Cortex of kidney (tissue), 1 donor: ENCODE data around the gene ADAMTSL1.
"Not testable (repeated sequence)": the region's sequence is repeated elsewhere in the genome, so short reads cannot be mapped to it uniquely, and the experiment has no call there.

Experiments used
- DNase-seq: peaks from one replicate; lab custom pipeline; 2025; lab: John Stamatoyannopoulos, UW

The ADAMTSL1 gene

DNA sequence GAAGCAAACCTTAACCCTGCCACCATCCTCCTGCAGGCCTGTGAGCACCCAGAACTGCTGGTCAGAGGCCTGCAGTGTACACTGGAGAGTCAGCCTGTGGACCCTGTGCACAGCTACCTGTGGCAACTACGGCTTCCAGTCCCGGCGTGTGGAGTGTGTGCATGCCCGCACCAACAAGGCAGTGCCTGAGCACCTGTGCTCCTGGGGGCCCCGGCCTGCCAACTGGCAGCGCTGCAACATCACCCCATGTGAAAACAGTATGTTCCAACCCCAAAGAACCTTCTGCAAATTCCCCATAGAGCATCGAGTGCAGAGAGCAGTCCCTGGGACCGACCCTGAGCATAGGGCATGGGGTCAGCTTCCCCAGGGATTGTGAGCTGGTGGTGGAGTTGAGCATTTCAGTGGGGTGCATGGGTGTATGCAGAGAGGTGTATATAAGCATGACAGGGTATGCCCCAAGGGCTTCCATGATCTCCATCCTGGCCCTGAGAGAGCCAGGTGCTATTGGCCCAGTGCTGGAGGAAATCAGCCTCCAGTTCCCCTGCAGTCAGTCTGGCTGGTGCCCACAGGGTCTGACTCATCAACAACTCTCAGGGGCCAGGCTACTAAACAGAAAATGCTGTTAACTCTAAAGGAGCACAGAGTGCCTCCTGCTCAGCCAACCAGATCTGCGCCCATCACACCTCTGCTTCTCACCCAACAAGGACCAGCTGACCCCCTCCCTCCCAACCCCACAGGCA, 432.9 kb downstream of the ADAMTSL1 start:
- DNase-seq = no peak

DNA sequence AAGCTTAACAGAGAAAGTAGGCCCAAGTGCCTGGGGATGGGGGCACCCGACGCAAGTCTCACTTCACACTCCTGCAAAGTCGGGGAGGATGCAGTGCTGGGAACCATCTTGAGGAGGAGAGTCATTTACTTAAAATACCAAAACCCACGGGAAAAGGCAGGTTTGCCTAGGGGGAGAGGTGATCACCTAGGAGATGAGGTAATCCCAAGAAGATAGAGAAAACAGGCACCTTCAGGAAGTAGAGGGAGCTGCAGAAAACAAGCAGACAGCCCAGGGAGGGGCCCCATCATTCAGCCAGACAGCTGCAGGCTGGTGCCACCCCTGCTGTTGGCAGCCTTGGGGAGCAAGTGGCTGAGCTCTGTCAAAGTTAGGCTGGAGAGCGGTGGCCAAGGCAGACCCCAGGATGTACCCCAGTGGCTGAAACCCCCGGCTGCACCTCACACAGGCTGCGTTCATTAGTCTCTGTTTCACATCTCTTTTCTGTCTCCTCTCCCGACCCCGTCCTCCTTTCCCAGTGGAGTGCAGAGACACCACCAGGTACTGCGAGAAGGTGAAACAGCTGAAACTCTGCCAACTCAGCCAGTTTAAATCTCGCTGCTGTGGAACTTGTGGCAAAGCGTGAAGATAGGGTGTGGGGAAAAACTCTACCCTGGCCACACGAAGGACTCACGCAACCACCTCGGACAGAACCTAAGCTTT, 434.1 kb downstream of the ADAMTSL1 start:
- DNase-seq = no peak

DNA sequence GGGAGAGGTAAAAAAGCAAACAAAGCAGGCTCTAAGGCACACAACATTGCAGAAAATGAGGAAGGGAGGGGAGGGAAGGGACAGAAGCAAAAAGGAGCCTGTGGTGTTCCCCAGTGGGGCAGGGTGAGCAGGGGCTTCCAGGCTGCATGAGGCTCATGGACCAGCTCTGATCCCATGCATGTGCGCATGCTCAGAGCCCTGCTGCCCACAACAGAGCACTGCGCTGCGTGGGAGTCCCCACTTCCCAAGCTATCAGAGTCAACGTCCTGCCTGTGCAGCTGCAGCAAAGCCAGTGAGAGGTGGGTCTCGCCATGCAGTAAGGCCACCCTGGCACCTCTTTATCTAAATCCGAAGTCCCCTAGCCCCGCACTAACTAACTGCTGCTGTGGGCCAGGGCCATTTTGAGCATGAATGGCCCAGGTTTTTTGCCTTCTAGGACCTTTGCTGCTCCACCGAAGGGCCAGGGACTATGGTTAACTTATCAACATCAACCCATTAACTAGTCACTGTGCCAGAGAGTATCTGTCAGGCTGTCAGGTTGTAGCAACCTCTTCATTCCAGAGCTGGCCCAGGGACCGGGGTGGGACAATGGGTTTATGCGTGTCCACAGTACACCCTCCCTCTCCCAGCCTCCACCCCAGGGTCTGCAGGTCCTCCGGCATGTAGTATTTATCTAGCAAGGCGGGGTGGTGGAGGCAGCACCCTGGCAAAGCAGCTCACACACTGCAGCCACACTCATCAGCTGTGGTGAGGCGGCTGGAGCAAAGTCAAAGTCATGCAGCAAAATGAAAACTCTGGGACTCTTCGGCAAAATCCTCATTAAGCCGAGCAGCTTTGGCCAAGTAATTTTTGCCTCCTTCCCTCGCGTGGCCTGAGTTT, 435.4 kb downstream of the ADAMTSL1 start:
- no peak for DNase-seq

DNA sequence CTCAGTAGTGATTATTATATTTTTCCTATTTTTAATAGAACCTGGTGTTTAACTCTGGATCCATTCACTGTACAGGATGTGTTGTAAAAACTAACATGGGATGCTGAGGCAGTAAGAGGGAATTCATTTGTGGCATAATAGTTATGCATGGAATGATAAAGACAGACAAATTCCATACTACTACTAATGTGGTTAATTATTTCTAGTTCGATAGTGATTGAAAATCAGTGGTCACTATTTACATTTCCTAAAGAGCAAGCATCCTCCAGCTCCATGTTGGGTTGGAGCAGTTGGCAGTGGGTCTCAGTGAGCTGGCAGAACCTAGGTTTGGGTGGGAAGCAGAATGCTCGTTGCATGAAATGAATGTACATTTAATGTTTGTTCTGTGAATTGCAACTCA, 436.5 kb downstream of the ADAMTSL1 start:
- no peak for DNase-seq

DNA sequence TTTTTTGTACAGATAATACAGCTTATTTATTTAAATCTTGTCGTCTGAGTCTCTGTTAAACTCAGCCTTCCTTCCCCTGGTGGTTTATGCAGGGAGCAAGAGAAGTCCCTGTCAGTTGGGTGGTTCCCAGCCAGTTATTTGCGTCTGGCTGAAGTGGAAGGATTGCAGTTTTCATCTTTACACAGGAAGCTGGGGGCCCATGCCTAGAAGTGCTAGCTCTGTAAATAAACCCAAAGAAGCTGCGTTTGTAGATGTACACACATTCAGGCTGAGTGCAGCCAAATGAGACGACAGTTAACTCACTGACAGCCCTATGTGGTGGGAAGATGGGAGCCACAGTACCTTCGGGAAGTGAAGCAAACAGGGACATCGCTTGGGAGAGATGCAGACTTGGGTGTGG, 437.0 kb downstream of the ADAMTSL1 start:
- DNase-seq = no peak

DNA sequence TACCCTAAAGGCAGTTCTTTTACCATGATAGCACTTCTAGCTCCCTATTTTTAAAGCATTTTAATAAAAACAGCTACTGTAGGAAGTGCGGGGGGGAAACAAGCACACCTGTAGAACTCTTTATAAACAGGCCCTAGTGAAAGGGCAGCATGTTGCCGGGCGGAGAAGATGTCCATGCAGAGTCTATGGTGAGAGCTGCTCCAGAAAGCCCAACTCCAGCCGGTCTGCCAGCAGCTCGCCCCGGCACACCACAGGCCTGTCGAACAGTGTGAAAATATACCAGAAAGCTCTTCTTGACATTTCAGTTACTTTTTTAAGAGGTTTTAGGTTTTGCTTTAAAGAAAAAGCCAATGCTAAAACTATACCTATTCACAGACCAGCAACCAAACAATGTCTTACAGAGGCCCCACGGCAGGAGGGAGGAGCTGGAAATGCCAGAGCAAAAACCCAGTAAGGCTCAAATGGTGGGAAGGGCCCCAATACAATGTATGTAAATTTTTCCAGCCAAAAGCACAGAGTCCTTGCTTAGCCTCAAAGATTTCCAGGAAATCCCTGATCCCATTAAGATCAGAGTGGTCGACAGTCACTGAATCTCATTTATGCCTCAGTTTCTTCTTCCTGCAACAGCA, 437.9 kb downstream of the ADAMTSL1 start:
- DNase-seq = no peak

DNA sequence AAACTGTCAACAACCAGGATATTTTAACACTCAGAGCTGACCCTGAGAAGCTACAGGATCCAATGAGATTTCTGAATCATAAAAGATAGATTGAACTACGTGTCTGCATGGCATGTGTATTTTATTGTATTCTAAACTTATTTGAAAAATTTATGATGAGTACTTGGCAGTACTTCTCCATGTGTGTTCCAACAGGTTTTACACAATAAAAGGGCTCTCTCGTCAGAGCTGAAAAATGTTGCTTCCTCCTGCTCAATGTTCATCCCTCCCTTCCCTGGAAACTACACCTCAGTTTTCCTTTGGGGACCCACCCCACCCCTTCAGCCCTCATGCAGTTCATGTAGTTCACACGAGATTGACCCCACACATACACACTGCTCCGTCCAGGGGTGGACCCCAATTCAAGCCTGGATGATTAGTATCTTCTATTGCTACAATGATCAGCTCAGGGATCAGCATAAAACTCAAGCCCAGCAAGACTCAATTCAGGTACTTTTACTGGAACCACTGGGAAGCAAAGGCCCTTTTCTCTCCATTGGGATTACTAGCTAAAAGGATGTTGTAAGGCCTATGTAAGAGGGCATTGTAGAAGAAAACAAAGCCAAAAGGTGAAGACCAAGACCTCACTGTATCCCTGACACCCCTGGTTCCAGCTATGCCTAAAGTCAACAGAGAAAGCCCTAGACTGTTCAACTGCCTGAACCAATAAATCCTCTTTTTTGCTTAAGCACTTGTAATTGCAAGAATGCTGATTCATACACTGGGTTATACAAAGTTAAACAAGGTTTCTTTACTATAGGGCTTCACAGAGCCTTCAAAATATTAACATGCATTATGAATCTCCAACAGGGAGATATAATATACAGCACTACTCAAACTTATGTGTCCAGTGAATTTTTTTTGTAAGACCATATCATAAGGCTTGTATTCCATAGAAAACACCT, 446.5 kb downstream of the ADAMTSL1 start:
- no peak for DNase-seq

DNA sequence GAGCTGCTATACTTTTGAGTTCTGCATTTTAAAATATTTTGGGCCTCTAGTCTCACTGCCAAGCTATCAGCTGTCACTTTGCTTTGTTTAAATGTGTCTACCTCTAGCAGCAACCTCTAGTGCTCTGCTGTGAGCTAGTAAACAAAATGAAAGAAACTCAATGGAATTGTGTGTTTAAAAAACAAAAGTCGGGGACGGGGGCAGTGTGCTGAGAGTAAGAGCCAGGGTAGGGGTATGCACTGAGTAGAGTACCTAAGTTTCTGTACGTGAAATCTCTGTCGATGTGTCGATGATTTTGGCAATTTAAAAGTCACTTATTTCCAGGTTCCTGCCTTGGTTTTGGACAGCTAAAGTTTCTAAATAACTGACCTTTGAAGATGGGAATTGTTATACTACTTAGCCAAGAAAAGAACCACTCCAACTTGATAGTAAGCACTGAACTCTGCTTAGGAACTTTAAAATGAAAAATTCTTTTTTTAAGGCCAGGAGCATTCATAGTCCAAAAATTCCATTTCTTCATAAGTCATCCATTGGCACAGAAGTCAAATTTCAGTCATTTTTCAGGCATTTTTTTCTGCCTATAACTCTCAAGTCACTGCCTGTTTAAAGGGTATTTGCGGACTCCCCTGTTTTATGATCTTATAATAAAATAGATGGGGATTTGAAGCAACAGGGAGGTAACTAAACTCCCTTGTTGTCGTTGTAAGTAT, 447.6 kb downstream of the ADAMTSL1 start:
- DNase-seq = no peak

DNA sequence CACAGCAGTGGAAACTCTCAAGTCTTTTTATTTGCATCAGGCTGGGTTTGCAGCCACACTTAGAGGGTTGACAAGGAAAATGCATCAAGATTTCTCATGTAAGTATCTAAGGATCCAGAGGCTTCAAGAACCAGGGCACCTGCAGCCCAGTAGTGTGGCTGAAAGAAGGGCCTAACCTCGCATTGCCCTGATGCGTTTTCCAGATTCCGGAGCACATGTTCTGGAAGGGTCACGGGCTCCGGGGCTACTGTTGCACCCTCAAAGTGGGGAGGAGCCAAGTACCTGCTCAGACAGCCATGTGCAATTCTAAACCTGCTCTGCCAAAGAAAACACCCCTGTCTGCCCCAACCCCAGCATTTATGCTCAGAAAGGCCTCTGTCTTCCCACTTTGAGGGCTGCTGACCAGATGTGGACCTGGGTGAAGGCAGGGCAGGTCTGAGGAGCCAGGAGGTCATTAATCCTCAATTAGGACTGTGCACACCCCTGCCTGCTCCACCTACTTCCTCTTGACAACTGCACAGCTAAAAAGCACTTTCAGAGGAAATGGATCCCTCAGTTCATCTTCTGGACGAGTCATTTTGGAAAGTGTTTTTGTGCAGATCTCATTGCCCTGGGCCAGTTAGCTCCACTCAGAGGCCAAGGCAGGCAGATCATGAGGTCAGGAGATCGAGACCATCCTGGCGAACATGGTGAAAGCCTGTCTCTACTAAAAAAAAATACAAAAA, 448.4 kb downstream of the ADAMTSL1 start:
- DNase-seq = no peak

DNA sequence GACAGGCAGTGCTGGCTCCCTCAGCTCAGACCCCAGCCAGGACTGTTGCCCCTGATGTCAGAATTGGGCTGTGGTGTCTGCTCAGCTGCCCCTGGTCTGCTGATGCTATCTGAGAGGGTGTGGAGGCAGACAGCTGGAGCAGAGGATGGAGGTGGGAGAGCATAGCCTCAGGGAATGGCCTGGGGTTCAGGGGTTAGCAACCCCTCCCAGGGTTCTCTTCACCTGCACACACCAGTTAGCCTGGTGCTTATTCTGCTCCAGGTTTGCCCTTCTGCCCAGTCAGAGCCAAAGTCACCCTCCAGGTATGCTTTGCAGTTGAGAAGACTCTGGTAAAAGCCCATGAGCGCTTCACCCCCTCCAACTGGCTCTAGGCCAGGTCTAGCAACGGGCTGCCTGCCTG, 449.2 kb downstream of the ADAMTSL1 start:
- DNase-seq = no peak

DNA sequence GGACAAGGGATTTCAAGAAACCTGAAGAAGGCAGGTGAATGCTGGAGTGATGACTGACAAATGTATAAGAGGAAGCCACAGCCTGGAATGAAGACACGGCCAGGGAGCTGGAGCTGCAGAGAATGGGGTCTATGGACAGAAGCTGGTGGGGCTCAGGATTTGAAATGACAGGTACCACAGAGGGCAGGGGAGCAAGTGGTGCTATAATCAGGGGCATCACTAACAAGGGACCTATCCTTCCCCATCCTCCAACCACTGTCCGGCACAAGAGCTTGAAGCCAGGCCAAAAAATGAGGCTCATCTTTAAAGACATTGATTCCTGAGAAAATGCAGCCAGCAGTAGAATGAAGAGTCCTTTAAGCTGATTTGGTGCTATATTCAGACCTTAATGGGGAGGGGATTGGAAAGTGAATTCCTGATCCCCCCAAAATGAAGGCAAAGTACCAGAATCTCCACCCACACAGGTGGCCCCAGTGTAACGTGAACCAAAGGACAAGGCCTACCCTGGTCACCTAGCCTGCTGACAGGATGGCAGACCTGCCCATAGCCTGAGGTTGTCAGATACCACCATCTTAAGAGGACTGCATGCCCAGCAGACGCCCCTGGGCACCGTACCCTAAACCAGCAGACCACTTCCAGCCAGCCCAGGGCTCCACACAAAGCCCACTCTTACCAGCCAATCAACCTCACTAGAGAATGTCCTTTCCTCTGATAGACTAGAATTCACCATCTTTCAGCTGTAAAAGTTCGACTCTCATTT, 449.9 kb downstream of the ADAMTSL1 start:
- no peak for DNase-seq

DNA sequence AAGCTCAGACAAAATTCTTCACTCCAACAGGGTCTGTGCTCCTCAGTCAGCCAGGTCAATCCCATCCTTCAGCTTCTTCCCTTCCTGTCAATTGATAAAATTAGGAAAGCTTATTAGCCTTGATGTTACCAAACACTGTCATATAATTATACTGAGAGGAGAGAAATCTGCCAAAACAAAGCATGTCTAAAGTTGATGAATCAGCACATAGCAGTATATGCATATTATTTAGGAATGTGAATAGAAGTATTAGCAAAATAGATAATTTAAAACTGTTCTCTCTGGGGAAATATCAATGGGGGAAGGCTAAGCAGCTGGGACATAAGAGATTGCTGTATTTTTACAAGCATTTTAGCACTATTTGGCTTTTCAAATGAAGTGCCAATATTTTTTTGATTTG, 451.9 kb downstream of the ADAMTSL1 start:
- DNase-seq = no peak

DNA sequence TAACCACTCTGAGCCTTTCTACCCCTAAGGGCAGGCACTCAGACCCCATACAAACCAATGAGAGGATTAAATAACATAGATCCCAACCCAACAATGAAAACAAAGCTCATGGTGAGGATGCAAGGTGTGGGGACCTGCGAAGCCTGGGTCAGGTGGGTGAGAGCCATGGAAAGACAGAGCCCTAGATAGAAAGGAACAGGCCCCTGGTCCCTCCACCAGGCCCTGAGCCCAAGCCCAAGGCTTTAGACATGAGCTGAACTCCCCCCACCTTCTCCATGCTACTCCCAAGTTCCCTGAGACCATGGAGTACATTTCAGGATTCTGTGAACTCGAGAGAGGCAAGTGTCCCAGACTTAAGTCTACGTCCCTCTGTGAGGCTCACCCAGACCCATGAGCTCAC, 452.6 kb downstream of the ADAMTSL1 start:
- DNase-seq = no peak

DNA sequence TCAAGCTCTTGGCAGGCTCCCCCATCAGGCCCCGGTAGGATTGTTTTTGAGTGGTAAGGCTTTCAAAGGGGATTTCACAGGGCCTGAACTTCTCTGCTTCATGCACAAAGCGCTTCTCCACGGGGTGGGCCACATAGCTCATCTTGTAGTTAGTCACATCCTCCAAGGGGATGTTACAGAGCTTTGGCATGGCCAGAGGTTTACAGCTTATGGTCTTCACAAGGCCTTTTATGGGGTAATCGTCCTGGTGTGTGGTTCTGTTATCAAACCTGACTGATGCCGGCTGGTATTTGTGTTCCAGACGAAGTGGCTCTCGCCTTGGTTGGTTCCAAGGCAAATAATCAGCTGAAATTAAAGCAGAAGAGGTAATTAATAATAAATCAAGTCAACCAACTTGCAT, 454.8 kb downstream of the ADAMTSL1 start:
- DNase-seq = no peak

DNA sequence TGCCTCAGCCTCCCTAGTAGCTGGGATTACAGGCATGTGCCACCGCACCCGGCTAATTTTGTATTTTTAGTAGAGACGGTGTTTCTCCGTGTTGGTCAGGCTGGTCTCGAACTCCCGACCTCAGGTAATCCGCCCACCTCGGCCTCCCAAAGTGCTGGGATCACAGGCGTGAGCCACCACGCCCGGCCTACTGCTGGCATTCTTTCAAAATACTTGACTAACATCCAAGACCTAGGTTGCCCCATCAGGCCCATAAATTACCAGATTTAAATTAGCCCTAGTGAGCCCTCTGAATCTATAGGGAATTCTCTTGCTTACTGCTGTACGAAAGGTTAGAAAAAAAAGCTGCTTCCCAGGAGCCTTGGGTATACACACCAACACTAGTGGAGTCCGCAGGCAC, 456.7 kb downstream of the ADAMTSL1 start:
- not testable (repeated sequence) for DNase-seq

DNA sequence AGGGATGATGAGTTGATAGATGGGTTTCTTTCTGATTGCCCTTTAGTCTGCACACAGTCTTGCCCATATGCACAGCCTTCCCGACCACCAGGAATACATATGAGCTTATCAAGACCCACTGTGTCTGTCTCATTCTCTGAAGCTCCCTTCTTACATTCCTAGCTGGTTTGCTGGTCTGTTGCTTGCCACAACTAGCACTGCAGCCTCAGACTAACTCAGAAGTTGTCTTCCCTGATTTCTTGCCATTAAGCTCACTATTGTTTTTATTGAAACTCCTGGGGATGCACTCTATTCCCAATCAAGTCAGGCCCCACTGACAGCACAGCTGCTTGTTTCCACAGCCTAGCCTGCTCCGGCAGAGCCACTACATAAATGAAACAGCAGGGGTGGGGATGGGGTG, 461.6 kb downstream of the ADAMTSL1 start:
- no peak for DNase-seq

DNA sequence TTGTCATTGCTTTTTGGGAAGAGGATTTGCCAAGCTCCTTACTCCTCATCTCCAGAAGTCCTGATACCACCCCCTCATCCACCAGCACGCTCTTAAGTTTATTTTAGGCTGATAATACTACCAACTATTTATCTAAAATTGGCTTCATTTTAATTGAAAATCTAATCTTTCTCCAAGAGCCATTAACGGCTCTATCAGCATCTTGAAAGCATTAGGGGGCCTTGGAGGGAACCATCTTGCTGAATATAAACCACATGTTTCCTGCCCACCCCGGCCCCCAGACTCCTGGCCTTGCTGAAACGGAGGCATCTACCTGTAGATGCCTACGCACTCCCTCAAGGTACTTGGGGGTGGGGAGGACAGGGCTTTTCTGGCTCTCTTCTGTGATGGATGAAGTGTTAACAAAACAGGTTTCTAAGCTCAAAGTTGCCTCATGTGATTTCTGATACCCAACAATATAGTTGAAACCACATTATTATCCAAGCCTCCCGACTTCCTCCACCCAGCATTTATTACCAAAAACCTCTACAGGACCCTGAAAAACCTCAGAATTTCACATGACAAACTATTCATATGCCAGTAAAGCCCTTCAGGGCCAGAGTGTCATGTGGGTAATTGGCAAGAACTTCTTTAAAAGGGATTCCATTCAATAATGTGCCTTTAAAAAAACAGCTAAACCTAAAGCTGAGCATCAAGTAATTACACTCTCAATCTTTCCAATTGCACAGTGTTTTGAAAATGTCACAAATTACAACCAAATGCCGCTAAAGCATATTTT, 462.3 kb downstream of the ADAMTSL1 start:
- no peak for DNase-seq

DNA sequence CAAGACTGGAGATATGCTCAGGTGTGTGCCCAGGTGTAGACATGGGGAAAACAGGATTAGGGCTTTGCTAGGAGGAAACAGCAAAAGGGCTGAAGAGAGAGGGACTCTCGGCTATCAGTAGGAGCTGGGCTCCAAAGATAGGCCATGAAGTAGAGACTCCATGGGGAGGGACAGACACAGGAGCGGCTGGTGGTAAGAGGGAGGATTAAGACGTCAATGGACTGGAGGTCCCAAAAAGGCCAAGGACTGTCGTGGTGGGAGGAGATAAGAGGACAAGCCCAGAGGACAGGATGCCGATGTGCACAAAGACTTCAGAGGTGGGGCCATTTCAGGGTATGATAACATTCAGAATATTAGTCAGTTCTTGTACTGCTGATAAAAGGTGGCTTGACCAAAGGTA, 466.0 kb downstream of the ADAMTSL1 start:
- DNase-seq = no peak
